GM19463 (cell line): Measurements from ENCODE around the gene FAF2.
A peak's percentile ranks its signal among the peaks of the same experiment; 100 is the strongest.
"Not testable (repeated sequence)": the region's sequence is repeated elsewhere in the genome, so short reads cannot be mapped to it uniquely, and the experiment has no call there.

Experiments
- ATAC-seq: cut with Tn5 transposase; IDR thresholded peaks from one replicate; pipeline ENCODE4 v1.9.1; 2021; ENCODE audit warnings: mild to moderate bottlenecking, moderate library complexity; ENCODE audit not compliant: unreplicated experiment

The FAF2 gene, protein sequence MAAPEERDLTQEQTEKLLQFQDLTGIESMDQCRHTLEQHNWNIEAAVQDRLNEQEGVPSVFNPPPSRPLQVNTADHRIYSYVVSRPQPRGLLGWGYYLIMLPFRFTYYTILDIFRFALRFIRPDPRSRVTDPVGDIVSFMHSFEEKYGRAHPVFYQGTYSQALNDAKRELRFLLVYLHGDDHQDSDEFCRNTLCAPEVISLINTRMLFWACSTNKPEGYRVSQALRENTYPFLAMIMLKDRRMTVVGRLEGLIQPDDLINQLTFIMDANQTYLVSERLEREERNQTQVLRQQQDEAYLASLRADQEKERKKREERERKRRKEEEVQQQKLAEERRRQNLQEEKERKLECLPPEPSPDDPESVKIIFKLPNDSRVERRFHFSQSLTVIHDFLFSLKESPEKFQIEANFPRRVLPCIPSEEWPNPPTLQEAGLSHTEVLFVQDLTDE

DNA sequence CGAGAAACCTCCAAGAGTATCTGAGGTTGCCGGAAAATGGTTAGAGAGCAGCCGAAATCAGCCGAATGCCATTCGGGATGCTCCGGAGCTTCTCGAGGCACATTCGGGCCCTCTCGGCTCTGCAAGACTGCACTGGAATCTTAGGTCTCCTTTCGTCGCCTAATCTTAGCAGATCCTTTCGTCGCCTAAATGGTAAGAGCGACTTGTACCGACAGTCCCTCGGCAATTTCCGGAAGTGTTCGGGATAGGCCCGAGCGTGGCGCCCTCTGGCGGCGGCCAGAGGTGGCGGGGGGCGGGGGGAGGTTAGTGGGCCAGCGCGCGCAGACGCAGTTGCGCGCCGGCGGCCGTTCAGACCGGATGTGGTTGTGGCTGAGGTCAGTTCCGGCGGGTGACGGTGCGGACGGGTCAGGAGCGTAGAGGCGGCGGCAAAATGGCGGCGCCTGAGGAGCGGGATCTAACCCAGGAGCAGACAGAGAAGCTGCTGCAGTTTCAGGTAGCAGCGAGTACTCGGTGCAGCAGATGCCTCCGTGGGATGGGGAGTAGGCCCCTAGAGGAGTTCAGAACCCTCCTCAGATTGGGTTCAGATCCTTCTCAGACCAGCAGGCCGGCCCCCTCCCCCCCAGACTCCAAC lies at the start of gene FAF2:
TSS of gene FAF2 (plus strand) at position 408 of the 631 bp plus-strand sequence. CDS start at position 431, 23 bp downstream.
- peak; percentile 91 for ATAC-seq

DNA sequence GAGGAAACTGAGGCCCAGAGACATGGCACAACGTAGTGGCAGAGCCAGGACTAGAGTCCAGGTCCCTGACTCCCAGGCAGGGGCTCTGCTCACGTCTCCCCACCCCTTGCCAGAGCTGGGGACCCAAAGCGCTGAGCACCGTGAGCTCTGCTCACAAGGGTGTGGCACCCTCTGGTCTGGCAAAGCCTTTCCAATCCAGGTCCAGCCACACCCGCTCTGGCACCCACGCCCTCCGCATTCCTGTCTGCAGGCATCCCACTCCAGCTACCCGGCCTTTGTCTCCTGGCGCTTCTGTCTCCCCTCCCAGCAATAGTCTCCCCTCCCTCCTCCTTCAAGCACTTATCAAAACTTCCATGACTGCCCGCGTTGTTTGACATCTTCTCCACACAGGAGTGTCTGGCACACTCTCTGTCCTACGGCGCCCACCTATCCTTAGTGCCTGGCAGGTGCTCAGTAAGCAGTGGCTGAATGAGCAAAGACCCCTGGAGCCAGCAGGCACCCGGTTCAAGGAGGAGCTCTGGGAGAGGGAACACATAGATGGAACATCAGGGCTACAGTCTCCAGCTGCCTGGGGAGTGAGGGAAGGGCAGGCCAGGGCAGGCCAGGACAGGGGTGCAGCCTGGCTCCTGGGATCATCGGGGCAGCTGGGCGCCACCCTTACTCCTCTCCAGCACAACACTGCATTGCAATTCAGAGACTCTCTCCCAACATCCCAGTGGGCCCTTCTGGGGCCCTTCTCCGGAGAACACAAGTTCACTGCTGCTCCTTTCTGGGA lies 47.6 kb upstream of the FAF2 start:
- no peak for ATAC-seq

DNA sequence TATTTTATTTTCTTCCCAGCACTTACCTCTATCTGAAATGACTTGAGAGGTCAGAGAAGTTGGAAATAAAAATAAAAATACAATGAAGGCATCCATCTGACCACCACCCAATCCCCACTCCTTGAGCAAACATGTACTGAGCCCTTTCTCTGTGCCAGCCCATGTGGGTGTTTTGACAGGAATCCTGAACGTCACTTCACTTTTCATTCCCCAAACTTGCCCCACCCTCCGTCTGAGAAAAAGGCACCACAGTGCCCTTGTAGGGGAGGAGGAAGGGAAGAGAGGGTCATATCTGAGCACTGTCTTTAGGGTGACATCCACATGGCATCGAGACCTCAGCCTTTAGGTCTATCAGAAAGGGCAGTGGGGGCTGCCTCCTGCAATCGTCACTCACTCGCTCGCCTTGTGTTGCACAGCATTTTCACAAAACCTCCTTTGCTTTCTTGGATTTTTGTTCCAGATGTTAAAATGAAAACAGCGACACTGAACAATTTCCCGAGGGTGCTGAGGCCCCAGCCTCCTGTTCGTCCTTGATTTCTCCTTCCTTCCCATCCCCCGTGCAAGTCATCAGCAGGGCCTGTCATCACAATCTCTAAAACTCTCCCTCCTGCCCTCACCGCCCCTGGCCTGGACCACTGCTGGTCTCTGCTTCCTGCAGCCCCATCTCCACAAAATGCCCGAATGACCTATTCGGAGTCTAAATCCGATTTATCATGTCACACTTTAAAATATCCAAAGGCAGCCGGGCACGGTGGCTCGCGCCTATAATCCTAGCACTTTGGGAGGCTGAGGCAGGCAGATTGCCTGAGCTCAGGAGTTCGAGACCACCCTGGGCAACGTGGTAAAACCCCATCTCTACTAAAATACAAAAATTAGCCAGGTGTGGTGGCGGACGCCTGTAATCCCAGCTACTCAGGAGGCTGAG lies 46.6 kb upstream of the FAF2 start:
- ATAC-seq = no peak

DNA sequence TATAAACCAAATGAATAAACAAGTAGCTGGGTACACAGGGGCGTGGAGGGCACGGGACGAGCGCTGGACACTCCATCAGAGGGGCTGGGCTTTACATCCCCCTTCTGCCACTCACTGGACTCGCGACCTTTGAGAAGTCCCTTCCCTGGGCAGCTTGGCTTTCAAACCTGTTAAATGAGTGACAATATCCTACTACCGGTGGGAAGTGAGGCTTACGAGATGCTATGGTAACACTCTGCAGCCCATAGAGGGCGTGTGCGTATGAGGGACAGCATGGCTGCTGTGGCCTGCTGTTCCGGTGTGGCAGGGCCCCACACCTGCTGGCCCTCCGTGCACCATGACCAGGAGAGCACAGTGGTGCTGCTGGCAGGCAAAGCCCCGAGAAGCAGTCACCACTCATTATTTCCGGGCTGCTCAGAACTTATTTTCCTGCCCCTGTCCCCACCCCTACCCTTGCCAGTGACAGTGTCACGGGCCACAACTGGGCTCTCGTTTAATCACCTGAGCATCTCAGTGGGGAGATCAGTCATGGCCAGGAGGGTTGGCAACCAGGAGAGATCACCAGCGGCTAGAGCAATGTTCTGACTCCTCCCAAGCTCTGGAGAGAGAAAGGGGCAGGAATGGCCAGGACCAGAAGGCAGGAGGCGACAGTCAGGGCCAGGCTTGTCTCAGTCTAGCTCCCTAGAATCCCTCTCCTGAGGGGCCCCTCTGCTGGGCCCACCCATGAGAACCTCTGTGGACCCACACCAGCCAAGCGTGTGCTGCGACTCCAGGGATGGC lies 42.3 kb upstream of the FAF2 start:
- no peak for ATAC-seq

DNA sequence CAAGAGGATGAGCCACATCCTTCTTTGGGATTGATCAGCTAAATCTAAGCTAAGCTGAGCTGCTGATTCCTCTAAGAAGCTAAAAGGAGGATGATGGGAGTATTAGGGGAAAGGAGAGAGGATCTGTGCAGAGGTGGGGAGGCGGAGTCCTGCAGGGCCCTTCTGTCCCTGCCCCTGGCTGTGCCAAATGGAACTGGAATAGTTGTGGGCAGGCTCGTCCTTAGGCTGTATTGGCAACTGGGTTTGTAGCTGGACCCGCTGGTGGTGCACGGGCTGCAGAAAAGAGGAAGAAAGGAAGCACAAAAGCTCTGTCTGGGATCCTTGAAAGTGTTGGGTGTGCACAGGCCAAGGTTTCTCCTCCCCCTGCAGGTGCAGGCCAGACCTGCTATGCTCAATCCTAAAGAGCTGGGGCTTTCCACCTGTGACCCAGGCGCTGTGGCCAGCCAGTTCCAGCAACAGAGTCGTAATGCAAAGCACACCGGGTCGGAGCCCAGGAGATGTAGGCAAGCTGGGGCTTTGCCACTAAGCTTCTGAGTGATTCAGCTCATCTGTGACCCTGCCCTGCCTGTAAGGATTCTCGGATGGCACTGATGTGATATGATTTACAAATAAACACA lies 41.6 kb upstream of the FAF2 start:
- no peak for ATAC-seq

DNA sequence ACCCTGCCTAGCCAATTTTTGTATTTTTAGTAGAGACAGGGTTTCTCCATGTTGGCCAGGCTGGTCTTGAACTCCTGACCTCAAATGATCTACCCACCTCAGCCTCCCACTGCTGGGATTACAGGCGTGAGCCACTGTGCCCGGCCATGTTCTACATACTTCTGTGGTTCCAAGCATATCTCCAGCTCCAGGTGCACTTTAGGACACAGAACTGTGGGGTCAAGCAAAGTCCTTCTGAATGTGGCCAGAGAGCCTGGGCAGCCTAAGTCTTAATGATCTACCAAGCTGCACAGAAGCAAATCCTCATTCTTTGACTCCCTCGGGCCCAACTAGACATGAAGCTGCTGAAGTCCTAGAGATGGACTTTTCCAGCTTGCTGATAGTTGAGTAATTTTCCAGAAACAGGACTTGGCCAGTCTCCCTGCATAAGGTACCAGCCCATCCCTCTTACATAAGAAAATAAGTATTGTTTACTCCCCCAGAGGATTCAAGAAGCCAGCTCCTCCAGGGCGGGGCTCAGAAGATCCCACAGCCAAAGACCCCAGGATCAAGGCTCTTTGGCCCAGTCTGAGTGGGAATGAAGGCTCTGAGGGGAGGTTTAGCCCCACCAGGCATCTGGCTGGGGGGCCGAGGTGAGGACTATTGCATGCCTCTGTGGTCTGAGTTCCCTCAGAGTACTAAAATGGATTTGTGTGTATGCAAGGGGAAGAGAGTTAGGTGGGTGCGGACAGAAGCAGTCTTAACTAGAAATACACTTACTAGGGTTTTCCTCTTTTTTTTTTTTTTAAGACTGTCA lies 40.5 kb upstream of the FAF2 start:
- ATAC-seq = no peak

DNA sequence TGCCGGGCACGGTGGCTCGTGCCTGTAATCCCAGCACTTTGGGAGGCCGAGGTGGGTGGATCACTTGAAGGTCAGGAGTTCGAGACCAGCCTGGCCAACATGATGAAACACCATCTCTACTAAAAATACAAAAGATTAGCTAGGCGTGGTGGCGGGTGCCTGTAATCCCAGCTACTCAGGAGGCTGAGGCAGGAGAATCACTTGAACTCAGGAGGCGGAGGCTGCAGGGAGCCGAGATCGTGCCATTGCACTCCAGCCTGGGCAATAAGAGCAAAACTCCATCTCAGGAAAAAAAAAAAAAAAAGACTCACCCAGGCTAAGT lies 40.0 kb upstream of the FAF2 start:
- ATAC-seq = not testable (repeated sequence)

DNA sequence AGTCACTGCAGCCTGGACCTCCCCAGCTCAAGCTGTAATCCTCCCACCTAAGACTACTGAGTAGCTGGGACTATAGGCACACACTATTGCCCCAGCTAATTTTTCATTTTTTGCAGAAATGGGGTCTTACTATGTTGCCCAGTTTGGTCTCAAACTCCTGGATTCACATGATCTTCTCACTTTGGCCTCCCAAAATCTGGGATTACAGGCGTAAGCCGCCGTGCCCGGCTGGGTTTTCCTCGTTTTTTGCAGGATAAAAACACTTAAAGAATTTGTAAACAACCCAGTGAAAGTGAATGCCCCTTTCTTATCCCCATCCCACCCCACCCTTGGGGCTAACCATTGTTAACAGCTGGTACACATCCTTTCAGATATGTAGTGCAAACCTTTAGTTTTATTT lies 39.6 kb upstream of the FAF2 start:
- no peak for ATAC-seq

DNA sequence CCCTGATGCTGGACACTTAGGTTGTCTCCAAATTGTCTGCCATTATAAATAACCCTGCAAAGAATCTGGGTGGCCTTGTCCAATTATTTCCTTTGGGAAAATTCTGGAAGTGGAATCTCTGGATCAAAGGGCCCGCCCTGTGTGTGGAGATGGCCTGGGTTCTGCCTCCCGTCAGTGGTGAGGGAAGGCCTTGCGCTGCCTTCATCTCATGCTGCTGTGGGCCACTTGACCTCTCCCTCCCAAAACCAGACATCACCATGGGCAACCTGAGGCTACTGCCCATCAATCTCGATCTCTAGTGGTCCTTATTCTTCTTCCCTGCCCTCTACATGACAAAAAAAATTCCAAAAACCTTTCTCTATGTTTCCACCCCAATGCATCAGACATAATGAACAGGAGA lies 38.4 kb upstream of the FAF2 start:
- ATAC-seq = no peak

DNA sequence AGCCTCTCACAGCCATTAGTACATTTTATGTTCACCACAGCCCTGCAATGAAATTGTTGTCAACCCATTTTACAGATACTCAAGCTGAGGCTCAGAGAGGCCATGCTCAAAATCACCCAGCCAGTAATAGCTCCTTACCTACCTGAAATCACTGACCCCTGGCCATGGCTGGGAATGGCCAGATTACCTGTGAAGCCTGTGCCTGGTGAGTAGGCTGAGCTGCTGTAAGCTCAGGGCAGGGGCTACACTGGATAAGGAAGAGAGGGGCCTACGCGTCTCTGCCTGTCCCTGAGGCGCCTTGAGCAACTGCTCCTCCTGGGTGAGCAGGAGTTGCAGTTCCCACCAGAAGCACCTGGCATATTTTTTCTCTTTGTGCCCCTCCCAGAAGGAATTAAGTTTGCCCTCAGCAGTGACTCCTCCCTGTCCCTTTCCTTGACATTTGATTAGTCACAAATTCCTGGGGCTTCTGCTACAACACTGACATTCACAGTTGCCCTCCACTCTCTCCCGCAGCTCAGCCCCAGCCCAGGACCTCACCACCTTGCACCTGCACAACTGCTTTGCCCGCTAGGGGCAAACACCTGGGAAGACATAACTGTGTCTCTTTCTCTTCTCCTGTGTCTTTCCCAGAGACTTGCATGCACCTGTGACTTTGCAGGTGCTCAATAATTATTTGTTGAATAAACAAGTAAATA lies 37.6 kb upstream of the FAF2 start:
- no peak for ATAC-seq

DNA sequence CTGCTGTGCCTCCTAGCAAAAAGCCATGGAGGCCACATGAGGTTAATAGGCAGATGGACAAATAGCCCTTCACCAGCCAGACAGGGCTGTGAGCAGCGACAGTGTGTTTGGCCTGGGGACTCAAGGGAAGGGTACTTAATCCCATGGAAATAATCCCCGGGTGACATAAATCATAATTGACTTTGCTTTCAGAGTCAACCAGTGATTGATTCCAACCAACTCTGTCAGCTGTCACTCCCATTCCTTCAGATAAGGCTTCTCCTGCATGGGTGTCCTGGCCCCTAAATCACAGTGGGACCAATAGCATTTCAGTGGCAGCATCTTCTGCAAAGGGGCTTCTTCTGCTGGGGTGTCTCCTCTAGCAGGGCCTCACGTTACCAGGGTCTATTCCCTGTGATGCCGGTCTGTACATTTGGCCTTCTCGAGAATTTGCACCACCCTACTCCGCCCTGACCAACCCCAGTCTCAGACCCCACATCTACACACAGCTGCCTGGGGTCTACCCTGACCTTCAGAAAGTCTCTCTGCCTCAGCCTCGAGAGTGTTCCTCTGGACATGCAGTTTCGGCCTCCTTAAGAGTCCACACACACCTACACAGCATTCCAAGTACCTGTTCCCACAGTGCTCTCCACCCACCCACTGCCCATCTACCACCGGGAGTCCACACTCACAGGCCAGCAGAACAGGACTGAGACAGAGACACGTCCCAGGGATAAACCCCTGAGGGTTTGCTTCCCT lies 35.5 kb upstream of the FAF2 start:
- no peak for ATAC-seq

DNA sequence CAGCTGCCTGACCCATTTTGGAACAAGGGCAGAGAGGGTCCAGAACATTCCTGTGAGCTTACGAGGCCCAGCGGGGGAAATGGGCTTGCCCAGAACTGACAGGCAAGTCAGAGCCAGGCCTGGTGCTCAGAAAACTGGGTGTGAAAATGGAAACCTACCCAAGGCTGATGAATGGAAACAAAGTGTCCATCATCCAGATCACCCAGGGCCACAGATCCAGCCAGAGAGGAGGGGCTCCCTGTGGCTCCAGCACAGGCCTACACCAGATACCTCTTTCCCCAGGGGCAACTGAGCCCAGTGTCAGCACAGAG lies 35.0 kb upstream of the FAF2 start:
- ATAC-seq = no peak

DNA sequence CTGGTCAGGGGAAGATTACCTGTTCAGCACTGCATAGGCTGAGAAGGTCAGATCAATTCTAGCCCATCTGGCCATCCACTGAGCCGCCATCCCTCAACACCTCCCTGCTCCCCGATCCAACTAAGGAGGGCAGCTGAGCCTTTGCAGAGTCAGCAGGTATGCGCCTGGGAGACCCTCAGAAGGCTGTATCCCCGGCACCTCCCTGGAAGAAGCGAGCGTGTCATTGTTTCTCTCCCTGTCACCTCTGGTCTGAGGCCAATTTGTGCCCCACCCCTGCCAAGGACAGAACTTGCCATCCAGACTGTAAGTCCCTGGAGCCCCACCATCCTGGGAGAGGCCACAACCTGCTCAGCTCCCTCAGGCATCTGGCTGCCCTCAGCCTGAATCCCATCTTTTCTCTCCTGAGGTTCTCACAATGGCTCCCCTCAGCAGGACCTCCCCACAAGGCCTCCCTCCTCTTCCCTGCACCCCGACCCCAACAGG lies 34.4 kb upstream of the FAF2 start:
- no peak for ATAC-seq

DNA sequence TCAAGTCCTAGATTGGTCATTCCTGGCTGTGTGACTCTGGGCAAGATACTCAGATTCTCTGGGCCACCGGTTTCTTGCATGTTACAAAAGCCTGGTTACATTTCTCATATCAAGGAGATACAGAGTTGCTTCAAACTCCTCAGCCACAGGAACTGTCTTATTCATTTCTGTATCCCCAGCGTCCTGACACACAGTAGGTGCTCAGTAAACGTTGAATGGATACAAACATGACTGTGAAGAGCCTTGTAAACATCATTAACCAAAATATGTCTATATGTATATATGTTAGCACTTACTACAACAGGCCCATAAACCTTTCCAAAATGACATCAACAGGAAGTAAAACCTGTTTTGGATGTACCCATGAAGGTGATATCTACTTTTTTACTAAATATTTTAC lies 33.5 kb upstream of the FAF2 start:
- no peak for ATAC-seq

DNA sequence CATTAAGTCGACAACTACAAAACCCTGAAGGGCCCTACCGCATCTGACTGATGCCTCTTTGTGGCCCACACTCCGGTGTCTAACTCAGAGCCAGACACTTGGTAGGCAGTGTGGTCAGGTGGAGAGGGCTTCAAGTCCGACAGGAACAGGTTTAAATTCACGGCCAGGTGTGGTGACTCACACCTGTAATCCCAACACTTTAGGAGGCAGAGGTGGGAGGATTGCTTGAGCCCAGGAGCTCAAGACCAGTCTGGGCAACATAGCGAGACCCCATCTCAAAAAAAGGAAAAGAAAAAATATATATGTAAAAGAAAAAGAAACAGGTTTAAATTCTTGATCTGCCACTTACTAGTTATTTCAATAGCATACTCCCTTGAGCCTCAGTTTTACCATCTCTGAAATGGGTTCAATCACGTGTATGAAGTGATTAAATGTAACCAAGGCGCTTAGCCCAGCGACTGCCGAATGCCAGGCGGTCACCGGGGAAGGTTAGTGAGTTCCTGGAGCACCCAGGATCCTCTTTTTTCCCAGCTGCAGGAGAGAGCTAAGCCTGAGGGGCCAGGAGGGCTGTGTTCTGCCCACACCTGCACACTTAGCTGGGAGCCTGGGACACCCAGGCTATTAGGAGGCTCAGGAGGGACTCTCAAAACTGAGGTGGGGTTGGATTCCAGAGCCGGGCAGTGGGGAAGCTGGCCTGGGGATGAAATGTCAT lies 32.8 kb upstream of the FAF2 start:
- ATAC-seq = no peak

DNA sequence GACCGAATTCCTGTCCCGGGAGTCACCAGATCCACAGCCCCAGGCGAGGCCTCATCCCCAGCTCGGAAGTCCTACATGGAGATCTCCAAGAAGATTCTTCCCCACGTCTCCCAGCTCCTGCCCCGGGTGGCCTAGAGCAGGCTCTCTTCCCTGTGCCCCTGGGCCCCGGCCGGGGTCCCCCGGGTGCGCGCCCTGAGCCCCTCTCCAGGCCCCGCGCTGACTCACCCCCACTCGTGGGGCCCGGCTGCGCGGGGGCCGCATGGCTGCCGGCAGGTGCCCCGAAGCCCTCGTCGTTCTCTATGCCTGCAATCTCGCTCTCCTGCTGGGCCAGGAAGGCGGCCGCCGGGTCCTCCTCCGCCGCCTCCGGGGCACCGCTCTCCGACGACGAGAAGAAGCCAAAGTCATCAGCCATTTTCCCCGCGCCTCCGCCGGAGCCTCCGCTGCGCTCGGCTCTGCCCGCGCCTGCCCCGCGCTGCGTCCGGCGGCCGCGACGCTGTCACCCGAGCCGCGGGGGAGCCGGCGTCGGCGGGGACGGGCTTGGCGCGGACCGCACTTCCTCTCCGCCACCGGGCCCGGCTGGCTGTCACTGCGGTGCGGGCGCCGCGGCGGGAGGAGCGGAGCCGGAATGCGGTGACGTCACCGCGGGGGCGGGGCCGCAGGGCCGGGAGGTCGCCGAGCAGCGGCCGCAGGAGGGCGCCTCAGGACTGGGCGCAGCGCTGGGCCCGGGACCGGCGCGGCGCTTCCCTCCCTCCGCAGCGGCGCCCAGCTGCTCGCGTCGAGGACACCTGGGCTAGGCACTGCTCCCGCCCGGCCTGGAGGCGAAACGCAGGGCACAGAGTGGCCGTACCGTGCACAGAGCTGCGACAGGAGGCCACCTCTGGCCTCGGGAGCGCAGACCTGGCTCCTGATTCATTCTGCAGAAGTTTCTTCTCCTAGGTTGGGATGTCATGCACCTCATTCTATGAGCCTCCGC lies 31.9 kb upstream of the FAF2 start, which contains the start of gene CLTB:
TSS of gene CLTB (minus strand) at position 588 of the 973 bp plus-strand sequence. CDS start at position 412, 176 bp downstream.
- ATAC-seq = peak; percentile 91
